GM21737 (cell line): ENCODE data around the gene NEK4.
"Not testable (repeated sequence)": the region's sequence is repeated elsewhere in the genome, so short reads cannot be mapped to it uniquely, and the experiment has no call there.

Experiments used
- ATAC-seq: cut with Tn5 transposase; IDR thresholded peaks from one replicate; pipeline ENCODE4 v1.9.1; 2021; ENCODE audit warnings: mild to moderate bottlenecking, moderate library complexity; ENCODE audit not compliant: unreplicated experiment

NEK4 gene

DNA sequence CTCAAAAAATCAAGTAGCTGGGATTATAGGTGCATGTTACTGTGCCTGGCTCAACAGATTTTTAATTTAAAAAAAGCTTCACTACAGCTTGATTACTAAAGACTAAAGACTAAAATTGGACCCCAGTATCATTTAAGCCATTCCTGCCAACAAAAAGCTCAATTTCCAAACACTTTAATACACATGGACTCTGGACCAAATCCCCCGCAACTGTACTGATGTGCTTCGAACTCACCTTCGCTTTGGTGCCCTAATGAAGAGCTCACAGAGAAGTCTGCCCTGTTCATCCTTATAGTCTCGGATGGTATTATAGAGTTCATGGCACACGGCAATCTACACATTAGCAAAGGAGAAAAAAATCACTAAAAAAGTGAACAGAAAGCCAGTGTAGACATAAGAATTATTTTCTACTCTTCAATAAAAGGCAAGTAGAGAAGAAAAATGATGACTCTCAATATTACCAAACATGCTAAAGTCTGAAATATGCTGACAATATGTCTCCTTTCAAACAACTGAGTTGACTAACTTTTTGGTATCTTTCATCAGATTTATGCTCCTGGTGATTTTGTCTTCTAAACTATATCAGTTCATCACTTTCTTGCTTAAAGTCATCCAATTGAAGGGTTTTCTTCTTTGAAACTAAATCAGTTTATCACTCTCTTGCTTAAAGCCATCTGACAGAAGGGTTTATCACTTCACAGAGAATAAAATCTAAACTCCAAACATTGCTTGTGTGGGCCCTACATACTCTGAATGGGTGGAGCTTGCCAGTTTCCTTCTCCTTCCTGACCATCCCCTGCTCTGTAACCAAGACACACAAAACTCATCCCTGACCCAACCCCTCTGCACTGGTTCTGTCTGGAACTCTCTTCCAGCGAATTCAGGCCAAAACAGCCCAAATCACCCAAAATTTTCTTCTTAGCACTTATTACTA lies 92.2 kb downstream of the NEK4 start:
- no peak for ATAC-seq

DNA sequence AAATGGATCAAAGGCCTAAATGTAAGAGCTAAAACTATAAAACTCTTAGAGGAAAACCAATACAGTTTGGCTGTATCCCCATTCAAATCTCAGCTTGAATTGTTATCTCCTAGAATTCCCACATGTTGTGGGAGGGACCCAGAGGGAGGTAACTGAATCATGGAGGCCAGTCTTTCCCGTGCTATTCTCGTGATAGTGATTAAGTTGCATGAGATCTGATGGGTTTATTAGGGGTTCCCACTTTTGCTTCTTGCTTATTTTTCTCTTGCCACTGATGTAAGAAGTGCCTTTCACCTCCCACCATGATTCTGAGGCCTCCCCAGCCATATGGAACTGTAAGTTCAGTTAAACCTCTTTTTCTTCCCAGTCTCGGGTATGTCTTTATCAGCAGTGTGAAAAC lies 94.5 kb downstream of the NEK4 start:
- not testable (repeated sequence) for ATAC-seq

DNA sequence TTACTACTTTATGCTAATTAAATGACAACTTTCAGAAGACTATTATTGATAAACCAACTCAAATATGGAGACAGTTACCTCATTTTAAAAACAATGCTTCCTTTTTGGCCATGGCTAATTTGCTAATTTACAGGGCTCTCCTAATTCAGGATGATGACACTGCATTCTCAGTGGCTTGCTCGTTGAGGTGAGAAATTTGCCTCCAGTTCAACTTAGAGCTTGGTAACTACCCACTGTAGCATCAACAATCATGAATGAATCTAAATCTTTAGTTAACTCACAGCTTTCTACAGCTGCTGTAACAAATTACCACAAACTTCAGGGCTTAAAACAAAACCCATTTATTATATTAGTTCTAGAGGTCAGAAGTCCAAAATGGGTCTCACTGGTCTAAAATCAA lies 99.1 kb downstream of the NEK4 start:
- ATAC-seq = no peak

DNA sequence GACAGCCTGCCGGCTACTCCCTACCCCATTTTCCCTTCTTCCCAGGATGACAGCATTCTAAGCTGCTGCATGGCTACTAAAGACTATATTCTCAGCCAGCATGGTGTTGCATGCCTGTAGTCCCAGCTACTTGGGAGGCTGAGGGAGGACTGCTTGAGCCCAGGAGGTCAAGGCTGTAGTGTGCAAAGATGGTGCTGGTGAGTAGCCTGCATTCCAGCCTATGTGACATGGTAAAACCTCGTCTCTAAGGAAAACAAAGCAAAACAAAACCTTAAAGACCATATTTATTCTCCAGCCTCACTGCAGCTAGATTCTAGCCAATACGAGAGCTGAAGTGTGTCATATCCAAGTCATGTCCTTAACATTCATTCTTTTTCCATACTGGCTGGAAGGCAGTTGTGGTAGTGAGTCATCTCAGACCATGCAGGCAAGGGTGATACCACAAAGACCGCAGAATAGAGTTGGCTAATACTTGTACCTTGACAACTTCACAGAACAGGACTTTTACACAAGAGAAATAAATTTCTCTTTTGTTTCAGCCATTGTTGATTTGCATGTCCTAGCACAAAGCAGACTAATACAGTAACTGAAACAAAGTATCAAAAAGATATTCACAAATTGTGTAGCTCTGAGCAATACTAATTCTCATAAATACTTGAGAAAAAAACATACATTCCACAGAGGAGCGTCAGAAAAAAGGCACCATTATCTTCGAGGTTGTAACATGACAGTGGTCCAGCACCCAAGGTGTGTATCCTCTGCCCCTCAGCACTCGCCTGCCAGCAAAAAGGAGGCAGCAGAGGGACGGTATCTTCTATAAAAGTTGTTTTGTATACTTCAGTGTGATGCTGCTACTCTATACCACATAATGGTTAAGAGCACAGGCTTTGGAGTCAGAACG lies 99.9 kb downstream of the NEK4 start:
- ATAC-seq = no peak

DNA sequence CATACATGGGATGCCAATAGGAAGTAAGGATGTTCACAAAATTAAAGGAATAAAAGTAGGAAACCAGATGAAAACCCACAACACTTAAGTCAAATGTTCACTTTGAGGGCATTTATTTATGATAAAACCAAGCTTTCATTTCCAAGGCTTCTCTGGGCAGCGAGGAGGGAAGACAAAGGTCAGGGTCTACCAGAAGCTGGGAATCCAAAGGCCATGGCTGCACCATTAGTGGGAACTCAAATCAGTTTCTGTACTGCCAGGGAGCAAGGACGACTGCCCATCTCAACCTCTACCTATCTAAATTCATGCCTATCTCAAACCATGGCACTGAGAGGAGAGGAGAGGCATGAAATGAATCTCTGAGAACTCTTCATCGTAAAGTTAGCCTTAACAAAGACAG lies 107.6 kb downstream of the NEK4 start:
- no peak for ATAC-seq

DNA sequence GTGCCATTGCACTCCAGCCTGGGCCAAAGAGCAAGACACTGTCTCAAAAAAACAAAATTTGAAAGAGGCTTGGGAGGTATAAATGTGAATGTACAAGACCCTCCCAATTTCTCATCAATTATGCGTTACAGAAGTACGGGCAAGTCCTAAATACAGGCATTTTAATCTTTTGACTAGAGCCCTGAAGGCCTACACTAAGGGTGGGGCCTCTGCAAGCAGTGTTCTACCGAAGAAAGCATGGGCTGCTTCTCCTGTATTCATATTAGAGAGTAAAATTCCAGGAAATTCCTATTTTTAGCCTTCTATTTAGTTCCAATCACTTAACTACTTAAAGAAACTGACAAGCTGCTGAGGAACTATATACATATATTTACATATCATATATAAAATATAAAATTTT lies 110.7 kb downstream of the NEK4 start:
- no peak for ATAC-seq
